Measurements from ENCODE around the gene ZFP91. TPM values are rescaled to one million over a fixed set of nuclear protein-coding genes. Genes with fewer than 3 reads are reported as not detected.

ZFP91 gene
- polyA plus RNA-seq, 2 of the 4 experiments (the other 2 are of a cell fraction): 48.5 to 66.9 TPM

- ChIA-PET CTCF (interaction anchor here (1.2 to 2.6 kb wide), 3 partner anchors 10 to 105 kb away, joined by 4 to 18 read pairs (median 5); no protein-coding TSS in a partner anchor), POLR2A (no interaction called here)
- H3K27ac ChIP-seq: no peak overlapping the region
- TF ChIP-seq HEYL (CRISPR knock-in tag; IDR thresholded peaks at IDR 0.05) (no peak), FOXS1 (CRISPR knock-in tag; IDR thresholded peaks at IDR 0.05) (no peak), JUN (IDR thresholded peaks at IDR 0.05) (no peak), EHF (CRISPR knock-in tag; IDR thresholded peaks at IDR 0.05) (no peak), JUNB (IDR thresholded peaks at IDR 0.05) (no peak)
- TF ChIP-seq, protein P1, sequence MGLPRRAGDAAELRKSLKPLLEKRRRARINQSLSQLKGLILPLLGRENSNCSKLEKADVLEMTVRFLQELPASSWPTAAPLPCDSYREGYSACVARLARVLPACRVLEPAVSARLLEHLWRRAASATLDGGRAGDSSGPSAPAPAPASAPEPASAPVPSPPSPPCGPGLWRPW (IDR thresholded peaks at IDR 0.05): no peak
- TF ChIP-seq, protein P2, sequence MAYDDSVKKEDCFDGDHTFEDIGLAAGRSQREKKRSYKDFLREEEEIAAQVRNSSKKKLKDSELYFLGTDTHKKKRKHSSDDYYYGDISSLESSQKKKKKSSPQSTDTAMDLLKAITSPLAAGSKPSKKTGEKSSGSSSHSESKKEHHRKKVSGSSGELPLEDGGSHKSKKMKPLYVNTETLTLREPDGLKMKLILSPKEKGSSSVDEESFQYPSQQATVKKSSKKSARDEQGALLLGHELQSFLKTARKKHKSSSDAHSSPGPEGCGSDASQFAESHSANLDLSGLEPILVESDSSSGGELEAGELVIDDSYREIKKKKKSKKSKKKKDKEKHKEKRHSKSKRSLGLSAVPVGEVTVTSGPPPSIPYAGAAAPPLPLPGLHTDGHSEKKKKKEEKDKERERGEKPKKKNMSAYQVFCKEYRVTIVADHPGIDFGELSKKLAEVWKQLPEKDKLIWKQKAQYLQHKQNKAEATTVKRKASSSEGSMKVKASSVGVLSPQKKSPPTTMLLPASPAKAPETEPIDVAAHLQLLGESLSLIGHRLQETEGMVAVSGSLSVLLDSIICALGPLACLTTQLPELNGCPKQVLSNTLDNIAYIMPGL (CRISPR knock-in tag; IDR thresholded peaks at IDR 0.05; ENCODE audit: borderline replicate concordance): no peak
- TF ChIP-seq, protein P3, sequence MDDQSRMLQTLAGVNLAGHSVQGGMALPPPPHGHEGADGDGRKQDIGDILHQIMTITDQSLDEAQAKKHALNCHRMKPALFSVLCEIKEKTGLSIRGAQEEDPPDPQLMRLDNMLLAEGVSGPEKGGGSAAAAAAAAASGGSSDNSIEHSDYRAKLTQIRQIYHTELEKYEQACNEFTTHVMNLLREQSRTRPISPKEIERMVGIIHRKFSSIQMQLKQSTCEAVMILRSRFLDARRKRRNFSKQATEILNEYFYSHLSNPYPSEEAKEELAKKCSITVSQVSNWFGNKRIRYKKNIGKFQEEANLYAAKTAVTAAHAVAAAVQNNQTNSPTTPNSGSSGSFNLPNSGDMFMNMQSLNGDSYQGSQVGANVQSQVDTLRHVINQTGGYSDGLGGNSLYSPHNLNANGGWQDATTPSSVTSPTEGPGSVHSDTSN (IDR thresholded peaks at IDR 0.05): no peak
- ATAC-seq (no peak), DNase-seq (ENCODE audit: low read depth in 1 of 2, low spot score in 1 of 2) (no peak), FAIRE-seq (no peak)
- H3K4me3 ChIP-seq: no peak overlapping the region
- H3K9me3 ChIP-seq: no peaks in the 10 kb centered on the region
- peaks cover 12% of the 10 kb centered on the region; the same call in 2 of the 3 replicates for H3K4me1 ChIP-seq
- 91% methylated on average over 3 of the region's 3 CpGs for WGBS (ENCODE audit: missing lambda C conversion rate)
- H3K4me2 ChIP-seq: no peak overlapping the region
These were observed 49.6 kb downstream of the ZFP91 start for GRCh38 chr11:58628446-58628845.

- no peaks in the 10 kb centered on the region for H3K9me3 ChIP-seq
- ATAC-seq: peak; percentile 61 to 80
- peaks cover 12% of the 10 kb centered on the region; the same call in 2 of the 3 replicates for H3K4me1 ChIP-seq
- no peak overlapping the region for H3K4me2 ChIP-seq
- peak; percentile 31 to 61 for DNase-seq (ENCODE audit: low read depth in 1 of 2, low spot score in 1 of 2)
- ChIA-PET POLR2A (interaction anchor here (0.6 to 1.2 kb wide), 2 partner anchors 27 to 53 kb away, joined by 3 to 4 read pairs; no protein-coding TSS in a partner anchor), CTCF (interaction anchor here (0.6 to 2.6 kb wide), 25 partner anchors 9 to 529 kb away, joined by 3 to 18 read pairs (median 3); partner anchors contain the start of gene LPXN)
- WGBS (ENCODE audit: missing lambda C conversion rate): 63% methylated on average over 2 of the region's 2 CpGs
- FAIRE-seq: no peak
- no peak overlapping the region for H3K4me3 ChIP-seq
- TF ChIP-seq, protein P4, sequence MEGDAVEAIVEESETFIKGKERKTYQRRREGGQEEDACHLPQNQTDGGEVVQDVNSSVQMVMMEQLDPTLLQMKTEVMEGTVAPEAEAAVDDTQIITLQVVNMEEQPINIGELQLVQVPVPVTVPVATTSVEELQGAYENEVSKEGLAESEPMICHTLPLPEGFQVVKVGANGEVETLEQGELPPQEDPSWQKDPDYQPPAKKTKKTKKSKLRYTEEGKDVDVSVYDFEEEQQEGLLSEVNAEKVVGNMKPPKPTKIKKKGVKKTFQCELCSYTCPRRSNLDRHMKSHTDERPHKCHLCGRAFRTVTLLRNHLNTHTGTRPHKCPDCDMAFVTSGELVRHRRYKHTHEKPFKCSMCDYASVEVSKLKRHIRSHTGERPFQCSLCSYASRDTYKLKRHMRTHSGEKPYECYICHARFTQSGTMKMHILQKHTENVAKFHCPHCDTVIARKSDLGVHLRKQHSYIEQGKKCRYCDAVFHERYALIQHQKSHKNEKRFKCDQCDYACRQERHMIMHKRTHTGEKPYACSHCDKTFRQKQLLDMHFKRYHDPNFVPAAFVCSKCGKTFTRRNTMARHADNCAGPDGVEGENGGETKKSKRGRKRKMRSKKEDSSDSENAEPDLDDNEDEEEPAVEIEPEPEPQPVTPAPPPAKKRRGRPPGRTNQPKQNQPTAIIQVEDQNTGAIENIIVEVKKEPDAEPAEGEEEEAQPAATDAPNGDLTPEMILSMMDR (IDR thresholded peaks at IDR 0.05): peak; percentile 55
- TF ChIP-seq RAD21 (conservative IDR thresholded peaks at IDR 0.05 in 1 of 2, IDR thresholded peaks at IDR 0.05 in 1 of 2) (peak; percentile 25 to 38; a peak in 1 of 5 replicates), ZNF302 (CRISPR knock-in tag; IDR thresholded peaks at IDR 0.05) (no peak), HOXB5 (CRISPR knock-in tag; IDR thresholded peaks at IDR 0.05) (no peak), RARB (CRISPR knock-in tag; IDR thresholded peaks at IDR 0.05) (no peak)
- no peak overlapping the region for H3K27ac ChIP-seq
These were observed 51.0 kb downstream of the ZFP91 start for GRCh38 chr11:58629857-58630256.

DNA sequence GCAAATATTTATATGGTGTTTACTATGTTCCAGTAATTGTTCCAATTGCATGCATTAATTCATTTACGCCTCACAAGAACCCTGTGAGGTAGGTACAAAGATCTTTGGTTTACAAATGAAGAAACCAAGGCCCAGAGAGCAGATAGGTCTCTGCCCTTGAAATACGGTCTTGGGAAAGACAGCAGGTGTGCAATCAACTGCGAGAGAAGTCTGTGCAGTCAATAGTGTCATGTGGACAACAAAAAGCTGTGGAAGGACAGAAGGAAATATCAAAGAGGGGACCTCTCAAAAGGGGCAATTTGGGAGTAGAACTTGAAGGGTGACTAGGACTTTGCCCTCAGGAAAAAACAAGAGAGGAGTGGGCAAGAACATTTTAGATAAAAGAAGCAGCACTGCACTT is 52.5 kb downstream of the ZFP91 start:
- no peaks in the 10 kb centered on the region for H3K9me3 ChIP-seq
- FAIRE-seq: no peak
- CTCF ChIA-PET: no interaction called here

DNA sequence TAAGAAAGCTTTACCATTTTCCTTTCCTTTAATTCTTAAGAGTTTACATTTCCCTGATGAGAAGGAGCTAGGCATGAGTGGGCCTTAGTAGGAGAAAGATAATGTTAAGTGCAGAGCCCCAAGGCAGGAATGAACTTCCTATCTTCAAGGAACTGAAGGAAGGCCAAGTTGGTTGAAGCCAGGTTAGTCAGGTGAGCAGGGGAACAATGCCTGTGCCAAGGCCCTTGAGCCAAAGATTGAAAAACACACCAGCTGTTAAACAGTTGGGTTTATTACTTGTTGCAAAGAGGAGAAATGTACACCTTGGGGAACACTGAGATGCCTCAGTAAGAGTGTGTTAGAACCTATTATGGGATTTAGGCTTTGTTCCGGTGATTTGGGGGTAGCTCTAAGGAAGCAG is 53.6 kb downstream of the ZFP91 start:
- ATAC-seq (no peak), DNase-seq (ENCODE audit: low read depth in 1 of 2, low spot score in 1 of 2) (no peak), FAIRE-seq (no peak)
- Histone ChIP-seq H3K4me3 (no peak overlapping the region), H3K4me1 (peaks cover 3% of the 10 kb centered on the region; the same call in 2 of the 3 replicates), H3K27ac (no peak overlapping the region), H3K4me2 (no peak overlapping the region), H3K9me3 (no peaks in the 10 kb centered on the region)
- TF ChIP-seq ZNF302 (CRISPR knock-in tag; IDR thresholded peaks at IDR 0.05): no peak
- ChIA-PET POLR2A (no interaction called here), CTCF (no interaction called here)
- WGBS (ENCODE audit: missing lambda C conversion rate): 94% methylated on average over 1 of the region's 1 CpG

More for the DNA sequence above, 52.5 kb downstream of the ZFP91 start:
- Histone ChIP-seq H3K4me3 (no peak overlapping the region), H3K4me1 (peaks cover 12% of the 10 kb centered on the region; the same call in 2 of the 3 replicates), H3K27ac (no peak overlapping the region), H3K4me2 (no peak overlapping the region)
- TF ChIP-seq PHF8 (IDR thresholded peaks at IDR 0.05; ENCODE audit: borderline replicate concordance, low read depth): no peak
- POLR2A ChIA-PET: no interaction called here
- ATAC-seq (no peak), DNase-seq (ENCODE audit: low read depth in 1 of 2, low spot score in 1 of 2) (no peak)
- WGBS (ENCODE audit: missing lambda C conversion rate): 97% methylated on average over 3 of the region's 3 CpGs
